GM06990 (cell line): ENCODE data around the gene NCOA1.

Experiments
- DNase-seq: peaks from one replicate; pipeline ENCODE4 v3.0.0-alpha.2; 2011; ENCODE audit not compliant: insufficient read length; ENCODE audit errors: extremely low read depth
- H3K27me3 ChIP-seq: replicated peaks from 2 replicates; pipeline ENCODE4 v1.6.0; 2011; ENCODE audit warnings: low read length; ENCODE audit not compliant: control insufficient read depth, insufficient read depth
- H3K36me3 ChIP-seq: 2 replicates; pipeline ENCODE4 v1.5.1; 2011; ENCODE audit warnings: low read length; ENCODE audit not compliant: control insufficient read depth, insufficient read depth
- H3K4me3 ChIP-seq: replicated peaks from 2 replicates; pipeline ENCODE4 v1.5.1; 2011; ENCODE audit warnings: low read depth, mild to moderate bottlenecking, control low read depth, low read length
- TF ChIP-seq, protein P1 (sequence below): IDR thresholded peaks from 2 replicates; pipeline ENCODE4 v1.5.1; 2011; ENCODE audit warnings: low read length, control low read depth, mild to moderate bottlenecking, inconsistent platforms; ENCODE audit not compliant: insufficient read depth, poor library complexity, severe bottlenecking

Gene NCOA1

DNA sequence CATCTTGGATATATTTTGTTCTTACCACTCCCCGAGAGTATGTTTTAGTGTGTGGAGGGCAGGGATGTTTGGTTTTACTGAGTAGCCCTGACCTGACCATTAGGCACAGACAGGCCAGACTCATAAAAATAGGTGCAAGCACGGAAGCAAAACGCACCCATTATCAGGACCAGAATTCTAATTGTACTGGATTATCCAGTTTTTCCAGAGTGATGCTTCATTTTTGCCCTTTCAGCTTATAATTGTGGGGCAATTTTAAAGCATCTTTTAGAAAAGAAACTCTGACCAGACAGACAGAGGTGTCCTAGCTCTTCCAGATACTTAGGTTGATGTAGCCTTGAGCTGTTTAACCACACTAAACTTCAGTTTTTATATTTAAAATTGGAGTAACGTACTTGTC, 4.4 kb downstream of the NCOA1 start:
- H3K36me3 ChIP-seq = no peaks in the 10 kb centered on the region
- no peak overlapping the region for H3K4me3 ChIP-seq
- H3K27me3 ChIP-seq = no peaks in the 10 kb centered on the region
- no peak for DNase-seq
- TF ChIP-seq, protein P1, sequence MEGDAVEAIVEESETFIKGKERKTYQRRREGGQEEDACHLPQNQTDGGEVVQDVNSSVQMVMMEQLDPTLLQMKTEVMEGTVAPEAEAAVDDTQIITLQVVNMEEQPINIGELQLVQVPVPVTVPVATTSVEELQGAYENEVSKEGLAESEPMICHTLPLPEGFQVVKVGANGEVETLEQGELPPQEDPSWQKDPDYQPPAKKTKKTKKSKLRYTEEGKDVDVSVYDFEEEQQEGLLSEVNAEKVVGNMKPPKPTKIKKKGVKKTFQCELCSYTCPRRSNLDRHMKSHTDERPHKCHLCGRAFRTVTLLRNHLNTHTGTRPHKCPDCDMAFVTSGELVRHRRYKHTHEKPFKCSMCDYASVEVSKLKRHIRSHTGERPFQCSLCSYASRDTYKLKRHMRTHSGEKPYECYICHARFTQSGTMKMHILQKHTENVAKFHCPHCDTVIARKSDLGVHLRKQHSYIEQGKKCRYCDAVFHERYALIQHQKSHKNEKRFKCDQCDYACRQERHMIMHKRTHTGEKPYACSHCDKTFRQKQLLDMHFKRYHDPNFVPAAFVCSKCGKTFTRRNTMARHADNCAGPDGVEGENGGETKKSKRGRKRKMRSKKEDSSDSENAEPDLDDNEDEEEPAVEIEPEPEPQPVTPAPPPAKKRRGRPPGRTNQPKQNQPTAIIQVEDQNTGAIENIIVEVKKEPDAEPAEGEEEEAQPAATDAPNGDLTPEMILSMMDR = no peak

DNA sequence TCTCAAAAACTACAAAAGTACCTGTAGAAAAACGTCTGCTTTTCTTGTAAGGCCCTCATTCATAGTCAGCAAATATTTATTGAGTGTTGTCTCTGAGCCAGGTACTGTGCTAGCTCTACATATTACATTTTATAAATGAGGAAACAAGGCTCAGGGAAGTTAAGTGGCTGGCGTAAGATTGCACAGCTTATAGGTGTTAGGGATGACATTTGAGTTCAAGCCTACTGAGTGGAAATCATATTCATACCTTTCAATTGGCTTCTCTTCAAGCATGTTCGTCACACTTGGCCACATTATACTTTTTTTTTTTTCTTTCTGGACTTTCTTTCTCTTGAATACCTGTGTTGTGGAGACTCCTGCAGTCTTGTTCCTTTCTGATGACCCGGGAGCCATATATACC, 5.9 kb downstream of the NCOA1 start:
- no peaks in the 10 kb centered on the region for H3K36me3 ChIP-seq
- no peak for DNase-seq
- no peaks in the 10 kb centered on the region for H3K27me3 ChIP-seq
- no peak overlapping the region for H3K4me3 ChIP-seq
- TF ChIP-seq, protein P1 = no peak

GRCh38 chr2:24497685-24498084, 6.6 kb downstream of the NCOA1 start:
- TF ChIP-seq, protein P1 = no peak
- Histone ChIP-seq H3K27me3 (no peaks in the 10 kb centered on the region), H3K4me3 (no peak overlapping the region), H3K36me3 (no peaks in the 10 kb centered on the region)
- DNase-seq = no peak

DNA sequence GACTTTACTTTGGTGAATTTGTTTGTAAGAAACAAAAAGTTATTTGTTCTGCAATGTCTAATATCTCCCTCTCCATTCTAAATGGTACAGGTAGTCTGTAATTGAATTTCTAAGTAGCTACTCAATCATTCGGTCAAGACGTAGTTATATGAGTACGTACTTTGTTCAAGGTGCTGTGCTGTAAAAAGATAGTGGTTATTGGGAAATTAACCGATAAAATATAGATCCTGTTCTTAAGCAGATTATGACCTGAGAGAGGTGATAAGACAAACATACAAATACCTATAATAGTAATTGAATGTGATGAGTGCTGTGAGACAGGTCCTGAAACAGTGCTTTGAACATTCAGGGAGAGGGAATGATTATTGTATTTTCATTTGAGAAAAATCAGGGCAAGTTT, 7.1 kb downstream of the NCOA1 start:
- TF ChIP-seq, protein P1 = no peak
- no peak overlapping the region for H3K4me3 ChIP-seq
- no peaks in the 10 kb centered on the region for H3K27me3 ChIP-seq
- H3K36me3 ChIP-seq = no peaks in the 10 kb centered on the region
- no peak for DNase-seq

DNA sequence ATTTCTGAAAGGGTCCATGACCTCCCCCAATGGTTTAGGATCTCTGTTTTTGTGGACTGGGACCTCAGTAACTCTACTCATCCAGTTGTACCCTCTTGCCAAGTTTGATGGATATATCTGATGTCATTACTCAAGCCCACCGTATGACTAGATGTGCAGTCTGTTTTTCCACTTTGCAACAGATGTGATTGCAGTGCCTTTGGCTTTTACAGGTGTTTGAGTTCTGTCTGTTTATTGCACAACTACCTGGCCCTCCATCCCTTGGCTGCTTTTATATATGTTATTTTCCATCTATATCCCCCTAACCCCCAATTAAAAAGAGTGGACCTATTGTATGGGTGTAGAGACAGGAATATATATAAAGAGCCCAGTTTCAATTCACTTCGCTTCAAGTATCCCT, 10.8 kb downstream of the NCOA1 start:
- no peak overlapping the region for H3K4me3 ChIP-seq
- no peak for DNase-seq
- H3K27me3 ChIP-seq = no peaks in the 10 kb centered on the region
- TF ChIP-seq, protein P1 = no peak
- no peaks in the 10 kb centered on the region for H3K36me3 ChIP-seq

GRCh38 chr2:24505534-24506275, 14.7 kb downstream of the NCOA1 start:
- Histone ChIP-seq H3K4me3 (no peak overlapping the region), H3K27me3 (no peaks in the 10 kb centered on the region), H3K36me3 (no peaks in the 10 kb centered on the region)
- no peak for DNase-seq
- TF ChIP-seq, protein P1 = no peak
